GM12878 (cell line): Measurements from ENCODE around the gene PCDHGA2. TPM values are rescaled to one million over a fixed set of nuclear protein-coding genes. Genes with fewer than 3 reads are reported as not detected.

Experiments used
- ATAC-seq: fragments of 200-7000 bp; cut with Tn5 transposase; 3 replicates; pipeline ENCODE4 v1.9.1; 2020; ENCODE audit warnings: mild to moderate bottlenecking, moderate library complexity
- BruUV-seq: library from RNA; stranded (reverse); fragments of 400-500 nt; replicated peaks from 2 replicates; lab custom pipeline; 2021; lab: Mats Ljungman, UMichigan
- CTCF ChIA-PET: fragments of 300-600 bp; sonication (Branson Sonifier 250); formaldehyde crosslinking; extraction: SDS; loops from one replicate; lab custom pipeline; 2021; ENCODE audit warnings: inconsistent platforms; lab: Yijun Ruan, JAX
- POLR2A ChIA-PET: fragments of 350-600 bp; formaldehyde crosslinking; extraction: SDS; loops from one replicate; lab custom pipeline; 2021; ENCODE audit warnings: inconsistent platforms; lab: Charles Lee
- RAD21 ChIA-PET: fragments of 300-600 bp; sonication (Branson Sonifier 250); formaldehyde crosslinking; loops from one replicate; lab custom pipeline; 2023; ENCODE audit warnings: antibody characterized with exemption; ENCODE audit not compliant: unreplicated experiment; lab: Charles Lee
- SMC1A ChIA-PET: fragments of 300-600 bp; sonication (Branson Sonifier 250); formaldehyde crosslinking; loops from one replicate; lab custom pipeline; 2023; ENCODE audit not compliant: unreplicated experiment, uncharacterized antibody; lab: Charles Lee
- DNase-seq: peaks from one replicate; pipeline ENCODE4 v3.0.0-alpha.2; 2011; ENCODE audit warnings: low read depth, low spot score
- FAIRE-seq: peaks from 3 replicates; lab custom pipeline; 2011; peaks lifted over from hg19 to GRCh38; lab: Jason Lieb, UNC
- H2AFZ ChIP-seq: 2 replicates; pipeline ENCODE4 v1.6.0; 2011; ENCODE audit warnings: low read depth, low read length, control low read depth; ENCODE audit not compliant: control insufficient read depth
- H3K27ac ChIP-seq: 2 replicates; pipeline ENCODE4 v1.5.1; 2011; ENCODE audit warnings: control low read depth; ENCODE audit not compliant: control insufficient read depth, insufficient read depth
- H3K27me3 ChIP-seq, 2 experiments: replicated peaks in 1 of 2; 2 replicates each; pipeline versions ENCODE4 v1.6.0 to v1.6.1; 2011; ENCODE audit warnings: low read length in 1 of 2; ENCODE audit not compliant: control insufficient read depth in 2 of 2, insufficient read depth in 2 of 2
- H3K36me3 ChIP-seq, 2 experiments: 2 replicates each; pipeline ENCODE4 v1.5.1; 2011; ENCODE audit warnings: low read length in 1 of 2; ENCODE audit not compliant: control insufficient read depth in 2 of 2, insufficient read depth in 2 of 2
- H3K4me1 ChIP-seq: 2 replicates; pipeline ENCODE4 v1.6.1; 2011; ENCODE audit warnings: mild to moderate bottlenecking, low read length, moderate library complexity, mixed read lengths; ENCODE audit not compliant: control insufficient read depth, insufficient read depth
- H3K4me2 ChIP-seq: 2 replicates; pipeline ENCODE4 v1.6.0; 2011; ENCODE audit warnings: control low read depth; ENCODE audit not compliant: control insufficient read depth, insufficient read depth
- H3K4me3 ChIP-seq: fragments of 200-600 bp; sonication (generic); 2 replicates; pipeline ENCODE4 v1.5.1; 2016
- H3K79me2 ChIP-seq: 2 replicates; pipeline ENCODE4 v1.6.0; 2011; ENCODE audit warnings: low read length; ENCODE audit not compliant: control insufficient read depth, insufficient read depth
- H3K9ac ChIP-seq: 2 replicates; pipeline ENCODE4 v1.8.0; 2011; ENCODE audit warnings: low read length, control low read depth, mixed read lengths; ENCODE audit not compliant: control insufficient read depth, insufficient read depth
- H3K9me3 ChIP-seq: replicated peaks from 3 replicates; pipeline ENCODE4 v1.5.1; 2011; ENCODE audit warnings: mild to moderate bottlenecking, low read length; ENCODE audit not compliant: control insufficient read depth, insufficient read depth
- H4K20me1 ChIP-seq: 2 replicates; pipeline ENCODE4 v1.6.0; 2011; ENCODE audit not compliant: control insufficient read depth, insufficient read depth
- ATF2 ChIP-seq: IDR thresholded peaks from 2 replicates; pipeline ENCODE4 v1.6.1; 2012; ENCODE audit warnings: low read length, inconsistent platforms
- E4F1 ChIP-seq: fragments of 450-650 bp; IDR thresholded peaks from 2 replicates; pipeline ENCODE4 v1.6.1; 2018; ENCODE audit warnings: borderline replicate concordance, mild to moderate bottlenecking; ENCODE audit not compliant: partially characterized antibody
- MLLT1 ChIP-seq: fragments of 450-650 bp; IDR thresholded peaks from 2 replicates; pipeline ENCODE4 v1.6.1; 2016; ENCODE audit warnings: mild to moderate bottlenecking
- NBN ChIP-seq: fragments of 450-650 bp; IDR thresholded peaks from 2 replicates; pipeline ENCODE4 v1.6.1; 2016
- NFYB ChIP-seq: IDR thresholded peaks from 2 replicates; pipeline ENCODE4 v1.6.1; 2011; ENCODE audit warnings: low read depth, mild to moderate bottlenecking, low read length, improper control_type of control experiment, moderate library complexity; ENCODE audit not compliant: insufficient read depth
- SMAD1 ChIP-seq: fragments of 450-650 bp; IDR thresholded peaks from 2 replicates; pipeline ENCODE4 v1.6.1; 2018; ENCODE audit warnings: mild to moderate bottlenecking, low read depth; ENCODE audit not compliant: partially characterized antibody
- ZSCAN29 ChIP-seq: fragments of 450-650 bp; IDR thresholded peaks from 2 replicates; pipeline ENCODE4 v1.6.1; 2017; ENCODE audit warnings: mild to moderate bottlenecking, moderate library complexity
- WGBS: methylation state at CpG from one replicate; pipeline ENCODE4 v1.1.6; 2016; ENCODE audit warnings: low lambda C conversion rate; ENCODE audit not compliant: insufficient replicate concordance, insufficient coverage; ENCODE audit errors: missing lambda C conversion rate; 5-methylcytosine and 5-hydroxymethylcytosine counted together
- in situ Hi-C: fragments of 300-500 bp; cut with MboI; formaldehyde crosslinking; loops from 9 replicates; pipeline ENCODE4 v1.14.3; 2018; ENCODE audit warnings: mixed read lengths
- intact Hi-C: fragments of 100-400 bp; cut with micrococcal nuclease; formaldehyde crosslinking; loops from one replicate; pipeline ENCODE4 v1.14.2; 2022; ENCODE audit not compliant: unreplicated experiment
- polyA plus RNA-seq, 11 experiments: library from polyadenylated mRNA; depleted of rRNA in 4 of 11; unstranded in 6 of 11; stranded (reverse) in 5 of 11; fragments of >200 nt; fragmentation: Nextera tagmentation in 4 of 11; fragmentation: Illumina TruSeq in 1 of 11; extraction: Ambion mirVana in 4 of 11; extraction: Trizol in 1 of 11; gene quantifications; 1 replicate in 1 of 11; 2 replicates in 10 of 11; pipeline versions ENCODE4 v1.2.1 to v1.2.3, GENCODE V29; 2011 to 2016; ENCODE audit warnings: inconsistent platforms in 2 of 11, missing spikeins in 2 of 11, low read depth in 1 of 11
- total RNA-seq, 4 experiments: library from RNA; depleted of rRNA in 3 of 4; stranded (reverse); fragments of >200 nt in 3 of 4; fragmentation: Illumina TruSeq in 1 of 4; extraction: Trizol in 1 of 4; gene quantifications; 2 replicates each; pipeline versions ENCODE4 v1.2.1 to v1.2.3, GENCODE V29; 2013 to 2021

PCDHGA2 gene
- total and polyA plus RNA-seq, 10 of the 15 experiments (the other 5 are each of a cell fraction or from before 2014, with no cell fraction given): 0.03 to 0.11 (median 0.05) TPM; not detected in 4

- no peak within 1 kb of the TSS for H3K4me3 ChIP-seq
- SMC1A ChIA-PET: no interaction called here
- H3K9ac ChIP-seq: no peak within 1 kb of the TSS
- in situ Hi-C loops: no loop called here
- POLR2A ChIA-PET: no interaction called here
- intact Hi-C loops: no loop called here
- no peaks in the 10 kb centered on the region; a peak in 1 of 4 replicates for H3K27me3 ChIP-seq
- peaks cover 15% of the 10 kb centered on the region; the same call in 2 of the 3 replicates for H3K9me3 ChIP-seq
- H3K36me3 ChIP-seq: no peaks in the 10 kb centered on the region
- no TSS peak for BruUV-seq
- whole genome bisulfite sequencing: 79% methylated on average over 34 of the region's 34 CpGs
- H4K20me1 ChIP-seq: no peaks in the 10 kb centered on the region
- no peak within 1 kb of the TSS for H2AFZ ChIP-seq
- ATAC-seq (no peak), FAIRE-seq (no peak), DNase-seq (no peak)
- H3K27ac ChIP-seq: no peak within 1 kb of the TSS
- no peaks in the 10 kb centered on the region for H3K4me1 ChIP-seq
- H3K4me2 ChIP-seq: no peak within 1 kb of the TSS
- H3K79me2 ChIP-seq: no peaks in the 10 kb centered on the region
- TF ChIP-seq NFYB (no peak), ZSCAN29 (no peak), E4F1 (no peak), SMAD1 (no peak), ATF2 (no peak), MLLT1 (no peak), NBN (no peak)
- RAD21 ChIA-PET: no interaction called here
- CTCF ChIA-PET: interaction anchor here (1.1 kb wide), 1 partner anchor 146 kb away, joined by 3 read pairs; no protein-coding TSS in a partner anchor
These were observed 25.5 kb downstream of the PCDHGA2 start, which contains the start of gene PCDHGA5 for GRCh38 chr5:141363952-141364660. TSS of gene PCDHGA5 (plus strand) at chr5:141364162. CDS start at chr5:141364331, 169 bp downstream.
